IMR-90 (cell line): ENCODE data around the gene DDC.

Experiments used
- BHLHE40 ChIP-seq: fragments of 150-350 bp; IDR thresholded peaks from 2 replicates; pipeline ENCODE4 v1.6.1; 2016; ENCODE audit warnings: mild to moderate bottlenecking, low read depth, low read length
- CEBPB ChIP-seq: IDR thresholded peaks from 2 replicates; pipeline ENCODE4 v1.6.1; 2012; ENCODE audit warnings: low read depth, low read length, improper control_type of control experiment
- FOS ChIP-seq: fragments of 150-350 bp; IDR thresholded peaks from 2 replicates; pipeline ENCODE4 v1.6.1; 2016; ENCODE audit warnings: low read depth, low read length
- MAZ ChIP-seq: IDR thresholded peaks from 2 replicates; pipeline ENCODE4 v1.6.1; 2012; ENCODE audit warnings: low read depth, mild to moderate bottlenecking, low read length, improper control_type of control experiment, moderate library complexity, borderline replicate concordance
- MXI1 ChIP-seq: IDR thresholded peaks from 2 replicates; pipeline ENCODE4 v1.6.1; 2012; ENCODE audit warnings: low read depth, mild to moderate bottlenecking, low read length, moderate library complexity, borderline replicate concordance
- NFE2L2 ChIP-seq: fragments of 150-350 bp; IDR thresholded peaks from 2 replicates; pipeline ENCODE4 v1.6.1; 2016; ENCODE audit warnings: low read depth, mild to moderate bottlenecking, low read length
- POLR2A ChIP-seq: IDR thresholded peaks from 2 replicates; pipeline ENCODE4 v1.6.1; 2012; ENCODE audit warnings: mild to moderate bottlenecking, low read depth, low read length
- RAD21 ChIP-seq: IDR thresholded peaks from 2 replicates; pipeline ENCODE4 v1.6.1; 2012; ENCODE audit warnings: low read length, improper control_type of control experiment
- RCOR1 ChIP-seq: IDR thresholded peaks from 2 replicates; pipeline ENCODE4 v1.6.1; 2012; ENCODE audit warnings: mild to moderate bottlenecking, low read length, improper control_type of control experiment; ENCODE audit not compliant: insufficient replicate concordance
- RFX5 ChIP-seq: IDR thresholded peaks from 2 replicates; pipeline ENCODE4 v1.8.0; 2012; ENCODE audit warnings: low read depth, mild to moderate bottlenecking, low read length, moderate library complexity
- SMC3 ChIP-seq: fragments of 150-350 bp; IDR thresholded peaks from 2 replicates; pipeline ENCODE4 v1.6.1; 2016; ENCODE audit warnings: low read depth, mild to moderate bottlenecking, antibody characterized with exemption, low read length, moderate library complexity
- TF ChIP-seq, protein P1 (sequence below): conservative IDR thresholded peaks from 2 replicates; pipeline ENCODE4 v1.5.1; 2012; ENCODE audit warnings: mild to moderate bottlenecking, low read depth, low read length, improper control_type of control experiment
- TF ChIP-seq, protein P2 (sequence below): fragments of 150-350 bp; IDR thresholded peaks from 2 replicates; pipeline ENCODE4 v1.6.1; 2016; ENCODE audit warnings: low read depth, mild to moderate bottlenecking, low read length, moderate library complexity, borderline replicate concordance
- TF ChIP-seq, protein P3 (sequence below): fragments of 150-350 bp; IDR thresholded peaks from 2 replicates; pipeline ENCODE4 v1.6.1; 2017; ENCODE audit warnings: mild to moderate bottlenecking, antibody characterized with exemption, low read length, low read depth

DNA sequence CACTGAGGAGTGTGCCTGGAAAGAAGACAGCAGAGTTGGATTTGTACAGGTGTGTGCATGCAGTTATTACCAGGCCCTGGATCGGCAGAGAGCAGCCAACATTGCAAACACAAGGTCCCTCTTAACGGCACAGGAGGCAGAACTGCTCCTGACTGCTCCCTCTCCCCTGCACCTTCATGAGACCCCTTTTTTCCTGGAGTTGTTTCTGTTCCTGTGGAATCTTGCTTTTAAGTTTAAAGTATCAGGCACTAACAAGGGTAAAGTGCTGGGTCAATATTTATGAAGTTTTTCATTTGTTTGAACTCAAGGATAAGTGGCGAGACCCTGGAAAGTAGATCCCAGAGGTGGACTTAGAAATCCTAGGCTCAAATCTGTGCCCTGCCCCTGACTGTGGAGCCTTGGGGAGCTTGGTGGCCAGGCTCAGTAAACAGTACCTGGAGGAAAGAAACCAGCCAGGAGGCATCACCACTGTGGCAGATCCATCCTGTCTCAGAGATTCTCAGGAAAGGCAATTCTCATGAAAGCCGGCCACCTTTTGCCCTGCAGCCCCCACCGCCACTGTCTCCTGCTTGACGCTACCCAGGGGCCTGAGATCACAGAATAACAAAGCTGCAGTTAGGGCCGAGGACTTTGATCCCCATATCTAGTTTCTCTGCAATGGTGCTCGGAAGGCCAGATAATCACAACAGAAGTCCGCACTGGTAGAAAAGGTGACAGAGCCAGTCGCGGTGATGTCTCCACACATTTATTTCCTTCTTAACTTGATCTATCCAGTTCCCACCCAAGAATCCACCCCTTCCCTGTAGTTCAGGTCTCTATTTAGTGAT lies 36.7 kb downstream of the DDC start:
- TF ChIP-seq, protein P1, sequence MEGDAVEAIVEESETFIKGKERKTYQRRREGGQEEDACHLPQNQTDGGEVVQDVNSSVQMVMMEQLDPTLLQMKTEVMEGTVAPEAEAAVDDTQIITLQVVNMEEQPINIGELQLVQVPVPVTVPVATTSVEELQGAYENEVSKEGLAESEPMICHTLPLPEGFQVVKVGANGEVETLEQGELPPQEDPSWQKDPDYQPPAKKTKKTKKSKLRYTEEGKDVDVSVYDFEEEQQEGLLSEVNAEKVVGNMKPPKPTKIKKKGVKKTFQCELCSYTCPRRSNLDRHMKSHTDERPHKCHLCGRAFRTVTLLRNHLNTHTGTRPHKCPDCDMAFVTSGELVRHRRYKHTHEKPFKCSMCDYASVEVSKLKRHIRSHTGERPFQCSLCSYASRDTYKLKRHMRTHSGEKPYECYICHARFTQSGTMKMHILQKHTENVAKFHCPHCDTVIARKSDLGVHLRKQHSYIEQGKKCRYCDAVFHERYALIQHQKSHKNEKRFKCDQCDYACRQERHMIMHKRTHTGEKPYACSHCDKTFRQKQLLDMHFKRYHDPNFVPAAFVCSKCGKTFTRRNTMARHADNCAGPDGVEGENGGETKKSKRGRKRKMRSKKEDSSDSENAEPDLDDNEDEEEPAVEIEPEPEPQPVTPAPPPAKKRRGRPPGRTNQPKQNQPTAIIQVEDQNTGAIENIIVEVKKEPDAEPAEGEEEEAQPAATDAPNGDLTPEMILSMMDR = no peak
- no peak for TF ChIP-seq POLR2A
- no peak for TF ChIP-seq NFE2L2
- TF ChIP-seq, protein P2, sequence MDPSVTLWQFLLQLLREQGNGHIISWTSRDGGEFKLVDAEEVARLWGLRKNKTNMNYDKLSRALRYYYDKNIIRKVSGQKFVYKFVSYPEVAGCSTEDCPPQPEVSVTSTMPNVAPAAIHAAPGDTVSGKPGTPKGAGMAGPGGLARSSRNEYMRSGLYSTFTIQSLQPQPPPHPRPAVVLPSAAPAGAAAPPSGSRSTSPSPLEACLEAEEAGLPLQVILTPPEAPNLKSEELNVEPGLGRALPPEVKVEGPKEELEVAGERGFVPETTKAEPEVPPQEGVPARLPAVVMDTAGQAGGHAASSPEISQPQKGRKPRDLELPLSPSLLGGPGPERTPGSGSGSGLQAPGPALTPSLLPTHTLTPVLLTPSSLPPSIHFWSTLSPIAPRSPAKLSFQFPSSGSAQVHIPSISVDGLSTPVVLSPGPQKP = no peak
- TF ChIP-seq RAD21 = no peak
- no peak for TF ChIP-seq RCOR1
- TF ChIP-seq, protein P3, sequence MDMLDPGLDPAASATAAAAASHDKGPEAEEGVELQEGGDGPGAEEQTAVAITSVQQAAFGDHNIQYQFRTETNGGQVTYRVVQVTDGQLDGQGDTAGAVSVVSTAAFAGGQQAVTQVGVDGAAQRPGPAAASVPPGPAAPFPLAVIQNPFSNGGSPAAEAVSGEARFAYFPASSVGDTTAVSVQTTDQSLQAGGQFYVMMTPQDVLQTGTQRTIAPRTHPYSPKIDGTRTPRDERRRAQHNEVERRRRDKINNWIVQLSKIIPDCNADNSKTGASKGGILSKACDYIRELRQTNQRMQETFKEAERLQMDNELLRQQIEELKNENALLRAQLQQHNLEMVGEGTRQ = no peak
- no peak for TF ChIP-seq FOS
- no peak for TF ChIP-seq MAZ
- TF ChIP-seq CEBPB = no peak
- no peak for TF ChIP-seq RFX5
- no peak for TF ChIP-seq BHLHE40
- TF ChIP-seq SMC3 = no peak
- TF ChIP-seq MXI1 = no peak
